Stimulated activated CD8-positive, alpha-beta memory T cell treated with anti-CD3 and anti-CD28 coated beads, Interleukin-4, amount 100 ng/mL, for 48 hours (primary cell): Measurements from ENCODE around the gene ANKRD66.
"Not testable (repeated sequence)": the region's sequence is repeated elsewhere in the genome, so short reads cannot be mapped to it uniquely, and the experiment has no call there.

Experiments used
- DNase-seq: peaks from one replicate; pipeline ENCODE4 v3.0.0-alpha.2; 2020

Gene ANKRD66

GRCh38 chr6:46756469-46757213 is 9.9 kb downstream of the ANKRD66 start:
- DNase-seq = no peak

GRCh38 chr6:46757214-46757596 is 10.5 kb downstream of the ANKRD66 start:
- DNase-seq = no peak

DNA sequence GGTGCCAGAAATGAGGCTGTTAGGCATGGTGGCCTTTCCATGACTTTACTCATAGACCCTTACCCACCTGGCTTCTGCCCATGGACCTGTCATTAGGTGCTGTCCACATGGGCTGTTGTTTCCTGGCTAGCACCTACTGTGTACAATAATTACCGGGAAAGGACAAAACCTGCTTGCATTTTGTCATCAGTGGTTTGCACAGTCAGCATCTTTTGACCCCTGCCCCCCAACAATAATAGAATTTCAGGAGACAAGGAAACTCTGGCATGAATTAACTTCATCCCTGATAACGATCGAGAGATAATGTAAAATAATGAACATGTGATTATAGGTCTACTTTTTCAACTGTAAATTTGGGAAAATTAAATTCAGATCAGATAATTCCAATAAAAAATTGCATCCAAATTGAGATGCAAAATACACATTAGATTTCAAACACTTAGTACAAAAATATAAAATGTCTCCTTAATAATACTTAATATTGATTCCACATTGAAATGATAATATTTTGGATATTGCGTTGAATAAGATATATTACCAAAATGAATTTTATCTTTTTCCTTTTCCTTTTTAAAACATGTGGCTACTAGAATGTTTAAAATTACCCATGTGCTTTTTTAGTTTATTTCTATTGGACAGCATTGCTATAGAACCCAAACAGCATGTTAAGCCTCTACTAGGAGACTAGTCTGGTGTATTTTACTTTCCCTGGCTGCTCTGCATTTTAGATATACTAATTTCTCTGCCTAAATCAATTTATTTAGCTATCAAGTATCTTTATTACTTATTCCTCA is 12.4 kb downstream of the ANKRD66 start:
- no peak for DNase-seq

- DNase-seq = no peak
Measured at GRCh38 chr6:46760925-46761324, 14.2 kb downstream of the ANKRD66 start.

DNA sequence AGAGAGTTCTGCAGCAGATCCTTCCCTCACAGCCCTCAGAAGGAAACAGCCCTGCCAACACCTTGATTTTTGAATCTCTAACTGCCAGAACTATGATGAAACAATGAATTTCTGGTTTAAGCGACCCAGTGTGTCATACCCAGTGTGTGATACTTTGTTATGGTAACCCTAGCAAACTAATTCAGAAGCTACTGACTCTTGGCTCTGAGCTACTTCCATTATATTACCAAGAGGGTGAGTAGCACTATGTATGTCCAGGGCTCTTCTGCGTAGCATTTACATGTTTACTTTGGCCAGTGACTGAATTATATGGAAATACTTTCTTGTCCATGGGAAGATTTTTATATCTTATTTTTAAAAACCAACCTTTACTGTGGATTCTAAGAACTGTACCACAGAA is 16.7 kb downstream of the ANKRD66 start:
- DNase-seq = no peak

DNA sequence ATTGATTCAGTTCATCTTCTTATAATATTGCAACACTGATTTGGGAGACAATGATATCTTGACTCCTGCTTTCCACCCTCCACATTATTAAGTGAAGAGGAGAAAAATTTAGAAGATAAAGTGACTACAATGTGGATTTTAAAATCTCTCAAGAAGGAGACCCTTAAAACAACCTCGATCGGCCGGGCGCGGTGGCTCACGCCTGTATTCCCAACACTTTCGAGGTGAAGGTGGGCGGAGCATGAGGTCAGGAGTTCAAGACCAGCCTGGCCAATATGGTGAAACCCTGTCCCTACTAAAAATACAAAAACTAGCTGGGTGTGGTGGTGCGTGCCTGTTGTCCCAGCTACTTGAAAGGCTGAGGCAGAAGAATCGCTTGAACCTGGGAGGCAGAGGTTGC is 17.5 kb downstream of the ANKRD66 start:
- DNase-seq = not testable (repeated sequence)

DNA sequence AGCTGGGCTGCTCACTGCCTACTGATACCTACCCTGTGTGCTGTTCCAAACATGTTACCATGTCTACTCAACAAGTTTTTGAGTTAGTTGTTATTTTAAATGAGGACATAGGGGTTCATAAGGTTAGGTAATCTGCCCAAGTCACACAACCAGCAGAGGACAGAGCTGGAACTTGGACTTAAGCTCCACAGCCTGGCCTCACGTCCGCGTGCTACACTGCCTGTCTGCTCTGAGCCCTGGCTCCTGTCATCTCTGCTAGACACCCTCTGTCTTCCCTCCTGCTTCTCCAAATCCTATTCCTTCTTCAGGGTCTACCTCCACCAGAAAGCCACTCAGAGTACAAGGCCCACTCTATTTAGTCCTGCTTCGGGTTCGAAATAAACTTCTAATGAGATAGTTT is 18.2 kb downstream of the ANKRD66 start:
- no peak for DNase-seq

DNA sequence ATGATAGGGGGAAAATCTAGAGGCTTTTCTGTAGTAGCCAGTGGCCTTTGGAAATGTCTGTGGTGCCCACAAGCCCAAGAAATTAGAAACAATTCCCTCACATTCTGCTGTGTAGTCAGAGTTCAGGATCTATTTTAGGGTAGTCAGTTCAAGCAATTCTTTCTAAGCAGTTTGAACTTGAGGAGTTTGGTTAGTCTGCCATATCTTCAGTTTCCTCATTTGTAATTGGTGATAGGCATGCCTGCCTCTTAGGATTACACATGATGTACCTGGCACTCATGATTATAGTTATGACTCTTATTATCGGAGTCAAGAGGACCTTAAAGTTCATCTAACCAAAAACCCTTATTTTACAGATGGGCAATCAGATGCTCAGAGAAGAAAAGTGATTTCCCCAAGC is 25.3 kb downstream of the ANKRD66 start:
- no peak for DNase-seq

DNA sequence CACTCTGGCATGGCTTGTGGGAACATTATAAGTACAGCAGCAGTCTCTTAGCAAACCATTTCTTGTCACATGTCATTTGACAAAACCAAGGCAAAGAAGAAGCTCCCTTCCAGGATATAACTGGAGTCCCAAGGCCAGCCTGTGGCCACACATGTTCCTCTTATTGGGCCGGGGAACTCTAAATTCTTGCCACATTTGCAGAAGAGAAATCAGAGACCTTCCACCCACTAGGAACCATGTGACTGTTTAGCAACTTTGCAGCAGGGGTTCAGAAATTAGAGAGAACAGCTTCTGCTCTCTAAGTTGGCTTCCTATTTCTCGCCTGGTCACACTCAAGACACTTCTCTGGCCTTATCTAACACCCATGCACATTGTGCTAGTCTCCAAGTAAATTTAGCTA is 26.0 kb downstream of the ANKRD66 start:
- no peak for DNase-seq

- no peak for DNase-seq
Measured at GRCh38 chr6:46773201-46773855, 26.6 kb downstream of the ANKRD66 start.

GRCh38 chr6:46774736-46775135 is 28.0 kb downstream of the ANKRD66 start:
- DNase-seq = not testable (repeated sequence)

DNA sequence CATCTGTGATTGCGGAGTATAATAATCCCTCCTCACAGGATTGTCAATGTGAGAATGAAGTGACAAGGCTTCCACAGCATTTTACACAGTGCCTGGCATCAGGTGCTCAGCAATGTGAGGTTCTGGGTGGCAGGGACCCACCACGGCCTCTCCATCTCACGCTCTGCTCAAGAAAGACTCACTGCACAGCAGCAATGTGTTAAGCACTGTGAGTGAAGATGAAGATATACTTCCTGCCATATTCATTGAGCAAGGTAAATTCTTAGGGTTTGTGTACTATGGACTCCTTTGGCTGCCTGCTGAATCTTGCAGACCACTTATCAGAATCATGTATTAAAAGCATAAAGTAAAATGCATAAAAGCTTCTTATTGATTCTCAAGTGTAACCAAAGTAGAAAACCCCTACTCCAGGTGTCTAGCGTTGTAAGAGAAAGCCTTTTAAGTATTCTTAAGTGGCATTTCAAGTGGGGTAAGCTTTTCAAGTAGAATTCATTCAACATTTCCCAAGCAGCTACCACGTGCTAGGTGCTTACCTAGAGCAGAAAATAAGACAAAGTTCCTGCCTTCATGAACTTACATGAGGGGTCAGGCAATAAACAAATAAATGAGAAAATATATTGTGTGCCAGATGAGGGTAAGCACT is 29.5 kb downstream of the ANKRD66 start:
- no peak for DNase-seq

GRCh38 chr6:46777476-46778346 is 31.0 kb downstream of the ANKRD66 start:
- DNase-seq = no peak

GRCh38 chr6:46781478-46782378 is 35.0 kb downstream of the ANKRD66 start:
- peak; percentile 39 for DNase-seq

GRCh38 chr6:46784535-46784934 is 37.8 kb downstream of the ANKRD66 start:
- DNase-seq = no peak

DNA sequence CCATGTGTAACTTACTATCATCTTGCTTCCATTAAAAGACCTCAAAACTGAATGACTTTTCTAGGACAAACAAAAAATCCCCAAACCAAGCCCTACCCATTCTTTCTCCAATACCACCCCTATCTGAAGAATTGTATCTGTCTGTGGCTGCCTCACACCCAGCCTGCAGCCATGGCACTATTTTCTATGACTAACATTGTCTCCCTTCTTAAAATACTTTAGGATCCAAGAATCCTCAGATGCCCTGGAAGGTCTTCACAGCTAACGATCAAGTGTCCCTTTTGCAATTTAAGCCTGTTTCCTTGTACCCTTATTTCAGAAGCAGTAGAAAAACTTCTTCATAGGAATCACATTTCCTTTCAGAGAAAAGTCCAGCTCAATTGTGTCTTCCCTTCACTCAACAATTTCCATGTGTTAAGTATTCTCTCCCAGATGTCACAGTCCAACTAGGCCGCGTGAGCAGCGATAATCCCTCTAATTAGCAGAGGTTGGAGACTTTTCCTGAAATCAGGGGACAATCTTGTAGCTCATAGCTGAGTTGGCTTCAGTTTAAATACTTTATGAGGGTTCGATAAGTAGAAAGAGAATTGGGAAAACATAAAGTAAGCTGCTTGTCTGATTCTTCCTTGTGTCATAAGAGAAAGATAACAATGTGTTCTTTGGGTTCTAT is 41.3 kb downstream of the ANKRD66 start:
- no peak for DNase-seq

DNA sequence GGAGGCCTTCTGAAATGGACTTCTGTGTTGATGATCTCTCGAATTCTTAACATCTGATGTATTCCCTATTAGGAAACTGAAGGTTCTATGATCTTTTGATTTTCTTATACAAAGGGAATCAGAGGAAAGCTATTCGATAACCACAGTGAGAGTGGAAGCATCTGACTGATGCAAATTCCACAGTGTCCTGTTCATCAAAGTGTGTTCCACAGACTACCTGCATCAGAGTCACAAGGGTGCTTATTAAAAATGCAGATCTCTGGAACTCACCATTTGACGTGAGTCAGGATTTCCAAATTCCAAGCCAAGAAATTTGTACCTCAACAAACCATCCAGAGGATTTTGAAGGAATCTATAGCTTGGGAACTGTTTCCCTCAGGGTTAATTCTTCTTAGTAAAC is 42.1 kb downstream of the ANKRD66 start:
- no peak for DNase-seq

DNA sequence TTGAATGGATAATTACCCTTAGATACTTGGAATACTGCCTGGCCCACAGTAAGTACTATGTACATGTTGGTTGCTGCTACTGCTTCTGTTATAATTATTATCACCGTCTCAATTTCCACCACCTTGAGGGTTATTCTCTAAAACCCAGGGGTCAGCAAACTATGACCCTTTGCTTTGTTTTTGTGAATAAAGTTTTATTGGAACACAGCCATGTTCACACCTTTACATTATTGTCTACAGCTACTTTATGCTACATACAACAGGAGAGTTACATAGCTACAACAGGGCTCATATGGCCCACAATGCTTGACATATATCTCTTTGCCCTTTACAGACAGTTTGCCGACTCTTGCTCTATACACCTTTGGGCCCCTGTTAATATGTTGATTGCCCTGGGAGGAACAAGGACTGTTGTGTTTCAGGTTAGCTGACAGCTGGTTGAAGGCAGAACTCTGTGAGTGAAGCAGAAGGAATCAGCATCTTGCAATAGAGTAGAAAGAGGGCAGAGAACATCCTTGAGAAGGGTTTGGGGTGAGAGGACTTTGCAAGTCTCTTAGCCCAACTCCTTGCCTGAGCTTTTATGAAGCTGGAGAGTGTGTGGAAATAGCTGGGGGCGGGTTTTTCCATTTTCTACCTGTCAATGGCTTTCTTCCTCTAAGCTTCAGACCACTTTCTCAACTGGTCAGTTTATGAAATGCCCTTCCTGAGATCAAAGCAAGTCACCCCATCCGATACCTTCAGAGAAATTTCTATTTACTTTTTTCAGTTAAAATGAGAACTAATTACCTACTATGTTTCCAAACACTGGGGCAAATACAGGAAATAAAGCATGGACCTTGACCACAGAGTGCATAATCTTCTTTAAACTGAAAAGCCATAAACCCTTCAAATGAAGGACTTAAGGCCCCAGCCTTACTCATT is 43.0 kb downstream of the ANKRD66 start:
- DNase-seq = no peak

DNA sequence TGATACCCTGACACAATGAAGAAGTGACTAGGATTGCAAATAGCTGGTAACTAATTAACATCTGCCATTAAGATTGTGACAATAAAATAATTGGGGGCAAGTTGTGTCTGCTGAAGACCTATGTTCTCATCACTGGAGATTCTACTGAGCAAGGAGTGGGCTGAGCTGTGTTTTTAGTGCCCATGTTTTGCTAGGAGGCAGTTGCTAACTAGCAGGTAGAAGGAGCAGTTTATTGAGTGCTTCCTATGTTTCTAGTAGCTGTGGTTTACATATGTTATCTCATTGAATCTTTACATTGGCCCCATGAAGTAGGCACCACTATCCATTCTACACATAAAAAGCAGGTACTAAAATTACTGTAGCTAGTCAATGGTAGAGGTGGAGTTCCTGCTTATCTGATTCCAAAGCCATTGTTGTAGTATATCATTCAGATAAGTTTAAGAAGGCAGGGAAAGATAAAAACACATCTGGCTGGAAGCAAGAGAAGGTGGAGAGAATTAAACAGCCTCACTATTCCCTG is 43.7 kb downstream of the ANKRD66 start:
- no peak for DNase-seq
